Upper lobe of left lung (tissue), 6 donors: ENCODE measurements around the gene ALLC. TPM values are rescaled to one million over a fixed set of nuclear protein-coding genes. Genes with fewer than 3 reads are reported as not detected.

ENCODE experiments used
- ATAC-seq, 2 donors: fragments of 200-7000 bp; cut with Tn5 transposase; one replicate each; pipeline ENCODE4 v1.9.1; 2022; ENCODE audit warnings: mild to moderate bottlenecking in 2 of 2, moderate library complexity in 2 of 2; ENCODE audit not compliant: low FRiP score in 2 of 2
- DNase-seq, 2 donors: peaks; one replicate each; pipeline ENCODE4 v3.0.0-alpha.2; 2019 to 2020
- H3K27ac ChIP-seq, 4 donors: fragments of 200-600 bp; sonication (generic); one replicate each; pipeline ENCODE4 v1.5.1; 2016 to 2019
- H3K27me3 ChIP-seq, 4 donors: fragments of 200-600 bp; sonication (generic); one replicate each; pipeline ENCODE4 v1.5.1; 2017 to 2019
- H3K36me3 ChIP-seq, 4 donors: fragments of 200-600 bp; sonication (generic); one replicate each; pipeline ENCODE4 v1.5.1; 2016 to 2019
- H3K4me1 ChIP-seq, 4 donors: fragments of 200-600 bp; sonication (generic); one replicate each; pipeline ENCODE4 v1.5.1; 2018 to 2019
- H3K4me3 ChIP-seq, 4 donors: fragments of 200-600 bp; sonication (generic); one replicate each; pipeline ENCODE4 v1.5.1; 2017 to 2019; ENCODE audit warnings: mild to moderate bottlenecking in 2 of 4, moderate library complexity in 1 of 4
- H3K9me3 ChIP-seq, 4 donors: fragments of 200-600 bp; sonication (generic); one replicate each; pipeline ENCODE4 v1.5.1; 2018 to 2019
- CTCF ChIP-seq, 6 experiments: fragments of 450-650 bp in 4 of 6; fragments of 200-600 bp in 2 of 6; sonication (generic) in 2 of 6; IDR thresholded peaks; one replicate each; pipeline ENCODE4 v1.5.1; 2016 to 2019; ENCODE audit warnings: antibody characterized with exemption in 6 of 6
- EP300 ChIP-seq, 4 donors: sonication (generic); formaldehyde crosslinking; IDR thresholded peaks; one replicate each; pipeline ENCODE4 v1.5.1; 2017; ENCODE audit warnings: antibody characterized with exemption in 4 of 4, control low read depth in 2 of 4
- POLR2A ChIP-seq, 4 donors: fragments of 450-650 bp; IDR thresholded peaks; one replicate each; pipeline ENCODE4 v1.5.1; 2016 to 2017; ENCODE audit warnings: antibody characterized with exemption in 4 of 4, mild to moderate bottlenecking in 2 of 4
- POLR2AphosphoS5 ChIP-seq, 2 donors: sonication (generic); formaldehyde crosslinking; IDR thresholded peaks; one replicate each; pipeline ENCODE4 v1.5.1; 2017; ENCODE audit warnings: antibody characterized with exemption in 2 of 2
- WGBS, 2 donors: methylation state at CpG; one replicate each; pipeline ENCODE4 v1.1.5; 2017 to 2018; 5-methylcytosine and 5-hydroxymethylcytosine counted together
- total RNA-seq, 6 donors: library from RNA; depleted of rRNA in 4 of 6; stranded (reverse); fragments of >200 nt in 4 of 6; gene quantifications; one replicate each; pipeline versions ENCODE4 v1.1.0 to v1.2.1, GENCODE V29; 2016 to 2021
- donor health status: DM: no; HTN: no; CAD: no; lungs with moderate emphysema.
- donor health status: DM: no; HTN: yes; CAD: no; lungs with severe emphysema.

ALLC gene
- total RNA-seq, 6 donors from 2014 or later, result not detected

DNA sequence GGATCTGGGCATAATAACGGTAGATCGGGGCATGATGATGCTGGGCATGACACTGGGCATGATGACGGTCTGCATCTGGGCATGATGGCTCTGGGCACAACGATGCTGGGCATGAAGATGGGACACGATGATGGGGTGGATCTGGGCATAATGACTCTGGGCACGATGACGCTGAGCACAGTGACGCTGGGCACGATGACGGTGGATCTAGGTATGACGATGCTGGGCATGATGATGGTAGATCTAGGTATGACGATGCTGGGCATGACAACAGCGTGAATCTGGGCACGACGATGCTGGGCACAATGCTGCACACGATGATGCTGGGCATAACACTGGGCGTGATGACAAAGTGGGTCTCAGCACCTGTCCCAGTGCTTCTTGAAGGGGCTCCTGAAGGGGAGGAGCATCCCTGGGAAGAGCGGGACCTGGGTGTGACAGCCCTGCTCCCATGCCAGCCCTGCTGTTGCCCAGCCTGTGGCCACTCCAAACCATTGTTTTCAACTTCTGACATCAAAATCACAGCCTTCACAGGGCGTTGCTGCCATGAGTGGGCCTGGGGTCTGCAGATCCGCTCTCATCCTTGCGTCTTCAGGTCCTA, 30.4 kb upstream of the ALLC start:
- Histone ChIP-seq H3K4me3 (no peak overlapping the region), H3K4me1 (peaks cover 4 to 22% (median 12%) of the 10 kb centered on the region in 4 donors), H3K36me3 (no peaks in the 10 kb centered on the region), H3K27ac (peak overlapping the region in 2 of 4 donors; percentile 14 to 54), H3K27me3 (no peaks in the 10 kb centered on the region), H3K9me3 (no peaks in the 10 kb centered on the region)
- WGBS, 2 donors, result 87 to 90% methylated on average over 17 to 21 of the region's 21 CpGs
- TF ChIP-seq POLR2AphosphoS5 (IDR thresholded peaks at IDR 0.05), result no peak
- no peak for TF ChIP-seq POLR2A (IDR thresholded peaks at IDR 0.05)
- no peak for TF ChIP-seq CTCF (IDR thresholded peaks at IDR 0.05)
- no peak for TF ChIP-seq EP300 (IDR thresholded peaks at IDR 0.05)
- no peak for DNase-seq
- ATAC-seq, result no peak

DNA sequence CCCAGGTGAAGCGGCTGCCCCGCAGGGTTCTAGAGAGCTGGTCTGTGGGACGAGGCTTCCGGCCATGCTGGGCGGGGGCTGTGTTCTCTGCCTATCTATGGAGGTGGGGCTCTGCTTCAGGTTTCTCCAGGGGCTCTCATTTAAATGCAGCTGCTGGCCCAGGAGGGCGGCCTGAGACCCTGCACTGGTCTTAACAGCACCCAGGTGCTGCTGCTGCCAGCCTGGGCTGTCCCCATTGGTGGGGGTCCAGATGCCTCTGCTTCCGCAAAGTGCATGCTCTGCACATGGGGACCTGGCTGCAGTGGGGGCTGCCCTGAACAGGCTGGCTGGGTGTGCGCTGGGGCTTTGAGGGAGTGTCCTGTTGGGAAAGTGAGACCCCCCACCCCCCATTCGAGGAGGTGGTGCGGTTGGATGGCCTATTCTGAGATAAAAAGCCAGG, 29.7 kb upstream of the ALLC start:
- no peaks in the 10 kb centered on the region for H3K9me3 ChIP-seq
- no peaks in the 10 kb centered on the region for H3K27me3 ChIP-seq
- peaks cover 4 to 22% (median 12%) of the 10 kb centered on the region in 4 donors for H3K4me1 ChIP-seq
- H3K27ac ChIP-seq, result peak overlapping the region in 1 of 4 donors; percentile 14
- DNase-seq (no peak), ATAC-seq (no peak)
- no peak for TF ChIP-seq CTCF (IDR thresholded peaks at IDR 0.05)
- no peak for TF ChIP-seq POLR2AphosphoS5 (IDR thresholded peaks at IDR 0.05)
- no peak for TF ChIP-seq EP300 (IDR thresholded peaks at IDR 0.05)
- no peak for TF ChIP-seq POLR2A (IDR thresholded peaks at IDR 0.05)
- H3K36me3 ChIP-seq, result no peaks in the 10 kb centered on the region
- WGBS, 2 donors, result 81 to 93% methylated on average over 5 to 10 of the region's 10 CpGs
- H3K4me3 ChIP-seq, result no peak overlapping the region

DNA sequence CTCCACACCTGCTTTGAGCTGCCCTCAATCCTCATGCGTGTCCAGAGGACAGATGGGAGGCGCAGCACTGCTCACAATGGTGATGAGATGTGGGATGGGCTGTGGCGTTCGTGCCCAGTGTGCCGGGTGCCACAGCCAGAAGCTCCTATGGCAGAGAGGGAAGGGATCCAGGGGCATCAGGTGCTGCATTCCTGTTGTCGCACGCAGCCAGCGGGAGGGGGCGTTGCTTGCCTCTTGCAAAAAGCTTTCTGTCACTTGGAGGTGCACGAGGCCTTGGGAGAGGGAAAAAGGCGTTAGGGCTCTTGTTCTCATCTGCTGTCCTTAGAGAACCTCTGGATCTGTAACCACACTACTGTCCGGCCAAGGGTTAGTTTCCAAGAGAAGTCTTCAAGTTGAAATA, 29.2 kb upstream of the ALLC start:
- no peak for ATAC-seq
- 62 to 67% methylated on average over 12 of the region's 12 CpGs for WGBS, 2 donors
- TF ChIP-seq CTCF (IDR thresholded peaks at IDR 0.05) (no peak), POLR2A (IDR thresholded peaks at IDR 0.05) (no peak), EP300 (IDR thresholded peaks at IDR 0.05) (no peak), POLR2AphosphoS5 (IDR thresholded peaks at IDR 0.05) (no peak)

DNA sequence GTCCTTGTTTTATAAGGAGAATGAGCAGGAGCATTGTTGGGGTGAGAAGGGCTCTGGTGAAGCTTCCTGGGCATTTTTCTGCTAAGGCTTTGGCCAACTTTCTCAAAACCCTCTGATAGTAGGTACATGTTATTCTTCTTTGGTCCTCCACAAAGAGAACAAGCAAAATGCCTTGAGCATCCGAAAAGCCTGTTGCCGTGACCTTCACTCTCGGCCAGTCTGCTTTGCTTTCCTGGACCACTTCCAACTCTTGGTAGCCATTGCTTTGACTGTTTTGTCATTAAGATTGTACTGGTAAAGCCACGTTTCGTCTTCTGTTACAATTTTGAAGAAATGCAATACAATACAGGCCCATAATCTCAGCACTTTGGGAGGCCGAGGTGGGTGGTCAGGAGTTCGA, 27.4 kb upstream of the ALLC start:
- Histone ChIP-seq H3K27ac (no peak overlapping the region), H3K9me3 (no peaks in the 10 kb centered on the region), H3K4me3 (no peak overlapping the region), H3K4me1 (peaks cover 4 to 22% (median 12%) of the 10 kb centered on the region in 4 donors), H3K36me3 (no peaks in the 10 kb centered on the region), H3K27me3 (no peaks in the 10 kb centered on the region)
- 84 to 85% methylated on average over 7 of the region's 7 CpGs for WGBS, 2 donors
- TF ChIP-seq POLR2A (IDR thresholded peaks at IDR 0.05) (no peak), EP300 (IDR thresholded peaks at IDR 0.05) (no peak), CTCF (IDR thresholded peaks at IDR 0.05) (no peak), POLR2AphosphoS5 (IDR thresholded peaks at IDR 0.05) (no peak)
- ATAC-seq (no peak), DNase-seq (no peak)

More for the DNA sequence above, 29.2 kb upstream of the ALLC start:
- Histone ChIP-seq H3K36me3 (no peaks in the 10 kb centered on the region), H3K9me3 (no peaks in the 10 kb centered on the region), H3K4me1 (peaks cover 4 to 22% (median 12%) of the 10 kb centered on the region in 4 donors), H3K27ac (no peak overlapping the region), H3K4me3 (no peak overlapping the region), H3K27me3 (no peaks in the 10 kb centered on the region)
- DNase-seq, result peak; percentile 15 to 57
